ENCODE measurements around the gene NR1H2. TPM values are rescaled to one million over a fixed set of nuclear protein-coding genes. Genes with fewer than 3 reads are reported as not detected.

Gene NR1H2
- total RNA-seq, 1 donor from 2014 or later, result 100 TPM

- Histone ChIP-seq H3K4me1 (peaks cover 27% of the 10 kb centered on the region), H3K27ac (peak overlapping the region; percentile 88), H3K36me3 (peaks cover 4% of the 10 kb centered on the region), H3K9me3 (no peaks in the 10 kb centered on the region), H3K4me3 (peak overlapping the region; percentile 55), H3K27me3 (ENCODE audit: low read depth) (no peaks in the 10 kb centered on the region)
- DNase-seq (peak; percentile 44), ATAC-seq (no peak)
- TF ChIP-seq CTCF (IDR thresholded peaks at IDR 0.05), result no peak
- intact Hi-C loops (cut with DNase I), result no loop called here
These were observed 19.5 kb upstream of the NR1H2 start for GRCh38 chr19:50356691-50357177.

GRCh38 chr19:50357178-50358100, 18.8 kb upstream of the NR1H2 start:
- DNase-seq, result peak; percentile 84
- intact Hi-C loops (cut with DNase I), result no loop called here
- Histone ChIP-seq H3K4me3 (peak overlapping the region; percentile 55), H3K27ac (peak overlapping the region; percentile 88), H3K4me1 (peaks cover 27% of the 10 kb centered on the region), H3K9me3 (no peaks in the 10 kb centered on the region), H3K36me3 (peaks cover 4% of the 10 kb centered on the region), H3K27me3 (ENCODE audit: low read depth) (no peaks in the 10 kb centered on the region)
- ATAC-seq, result peak; percentile 70 to 80
- TF ChIP-seq CTCF (IDR thresholded peaks at IDR 0.05), result peak; percentile 84

GRCh38 chr19:50358483-50359327, 17.6 kb upstream of the NR1H2 start:
- H3K4me1 ChIP-seq, result peaks cover 27% of the 10 kb centered on the region
- H3K36me3 ChIP-seq, result peaks cover 4% of the 10 kb centered on the region
- intact Hi-C loops (cut with DNase I), result no loop called here
- no peak for TF ChIP-seq CTCF (IDR thresholded peaks at IDR 0.05)
- H3K27me3 ChIP-seq (ENCODE audit: low read depth), result no peaks in the 10 kb centered on the region
- ATAC-seq, result peak; percentile 20 to 27
- no peaks in the 10 kb centered on the region for H3K9me3 ChIP-seq
- peak; percentile 73 for DNase-seq
- H3K27ac ChIP-seq, result peak overlapping the region; percentile 88
- H3K4me3 ChIP-seq, result peak overlapping the region; percentile 55

GRCh38 chr19:50359328-50359818, 16.9 kb upstream of the NR1H2 start:
- no peak for DNase-seq
- intact Hi-C loops (cut with DNase I), result no loop called here
- Histone ChIP-seq H3K4me1 (peaks cover 27% of the 10 kb centered on the region), H3K9me3 (no peaks in the 10 kb centered on the region), H3K27ac (no peak overlapping the region), H3K27me3 (ENCODE audit: low read depth) (no peaks in the 10 kb centered on the region), H3K4me3 (no peak overlapping the region), H3K36me3 (peaks cover 4% of the 10 kb centered on the region)
- TF ChIP-seq CTCF (IDR thresholded peaks at IDR 0.05), result no peak
- no peak for ATAC-seq

- H3K4me1 ChIP-seq, result peaks cover 27% of the 10 kb centered on the region
- peak; percentile 78 for DNase-seq
- peak; percentile 8 to 35 for ATAC-seq
- H3K4me3 ChIP-seq, result peak overlapping the region; percentile 53
- H3K9me3 ChIP-seq, result no peaks in the 10 kb centered on the region
- intact Hi-C loops (cut with DNase I), result no loop called here
- H3K36me3 ChIP-seq, result peaks cover 4% of the 10 kb centered on the region
- no peaks in the 10 kb centered on the region for H3K27me3 ChIP-seq (ENCODE audit: low read depth)
- peak overlapping the region; percentile 65 for H3K27ac ChIP-seq
- TF ChIP-seq CTCF (IDR thresholded peaks at IDR 0.05), result no peak
These were observed 14.8 kb upstream of the NR1H2 start for GRCh38 chr19:50361290-50362029.
